Muscle layer of colon (tissue), 2 donors: Measurements from ENCODE around the gene ASIC2.

ENCODE experiments used
- H3K27ac ChIP-seq: one replicate; pipeline ENCODE4 v1.7.0; 2013; ENCODE audit warnings: low read depth, mild to moderate bottlenecking, low read length, moderate library complexity
- H3K27me3 ChIP-seq, 2 donors: one replicate each; pipeline ENCODE4 v1.7.0; 2013; ENCODE audit warnings: low read length in 2 of 2, mild to moderate bottlenecking in 2 of 2; ENCODE audit not compliant: insufficient read depth in 2 of 2, control insufficient read depth in 1 of 2
- H3K36me3 ChIP-seq: one replicate; pipeline ENCODE4 v1.7.0; 2013; ENCODE audit warnings: mild to moderate bottlenecking, low read length; ENCODE audit not compliant: insufficient read depth
- H3K4me1 ChIP-seq: one replicate; pipeline ENCODE4 v1.7.0; 2013; ENCODE audit warnings: mild to moderate bottlenecking, low read length; ENCODE audit not compliant: insufficient read depth
- H3K4me3 ChIP-seq, 2 donors: one replicate each; pipeline ENCODE4 v1.7.0; 2013; ENCODE audit warnings: low read length in 2 of 2, low read depth in 1 of 2, mild to moderate bottlenecking in 1 of 2, moderate library complexity in 1 of 2
- H3K9ac ChIP-seq: one replicate; pipeline ENCODE4 v1.7.0; 2013; ENCODE audit warnings: low read length
- H3K9me3 ChIP-seq: one replicate; pipeline ENCODE4 v1.7.0; 2013; ENCODE audit warnings: mild to moderate bottlenecking, low read length
- donor health status: abdominal sarcoma.
- donor health status: Adenocarcinoma of cecum.

Gene ASIC2

DNA sequence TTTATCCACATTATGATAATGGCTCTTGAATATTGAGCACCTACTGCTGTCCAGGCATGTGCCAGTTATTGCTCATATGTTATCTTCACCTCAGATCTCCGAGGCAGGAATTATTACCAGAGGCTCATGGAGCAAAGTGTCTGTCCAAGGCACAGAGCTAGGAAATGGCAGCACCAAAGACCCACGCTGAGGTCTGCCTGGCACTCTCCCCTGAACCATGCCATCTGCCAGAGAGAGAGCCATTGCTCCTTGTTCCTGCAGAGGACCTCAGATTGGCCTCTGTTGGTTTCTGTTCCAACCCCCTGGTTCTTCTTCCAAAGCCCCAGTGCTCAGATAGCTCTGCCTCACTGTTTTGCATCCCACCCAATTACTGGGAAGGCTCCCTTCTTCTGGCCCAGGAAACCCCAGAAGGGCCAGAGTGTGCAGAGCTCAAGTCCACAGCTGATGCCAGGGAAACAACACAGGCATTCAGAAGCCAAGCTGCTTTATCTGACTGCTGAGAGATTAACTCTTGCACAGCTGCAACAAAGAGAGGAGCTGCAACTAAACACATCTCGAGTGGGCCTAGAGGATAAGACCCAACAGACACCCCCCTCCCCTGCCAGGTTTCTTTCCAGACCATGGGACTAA is 5.9 kb downstream of the ASIC2 start:
- no peaks in the 10 kb centered on the region for H3K9me3 ChIP-seq
- no peaks in the 10 kb centered on the region for H3K36me3 ChIP-seq
- H3K4me3 ChIP-seq = no peak overlapping the region
- H3K27me3 ChIP-seq = peaks cover 15 to 16% of the 10 kb centered on the region in 2 donors
- H3K4me1 ChIP-seq = peaks cover 8% of the 10 kb centered on the region
- H3K27ac ChIP-seq = no peak overlapping the region
- H3K9ac ChIP-seq = no peak overlapping the region

DNA sequence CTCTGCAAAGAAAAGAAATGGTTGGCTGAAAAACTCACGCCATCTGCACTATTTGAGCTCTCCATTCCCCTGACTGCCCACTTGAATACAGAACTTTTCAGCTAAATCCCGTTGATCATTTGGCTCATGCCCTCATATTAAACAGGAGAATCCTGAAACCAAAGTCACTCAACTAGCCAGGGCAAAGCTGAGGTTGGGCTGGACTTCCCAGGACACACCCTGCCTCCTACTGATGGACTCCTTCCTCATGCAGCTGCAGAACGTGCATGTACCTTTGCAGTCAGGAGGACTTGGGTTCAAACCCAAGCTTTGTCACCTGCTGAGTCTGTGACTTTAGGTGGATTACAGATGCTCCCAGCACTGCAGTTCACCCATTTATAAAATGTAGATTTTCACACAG is 7.7 kb downstream of the ASIC2 start:
- Histone ChIP-seq H3K36me3 (no peaks in the 10 kb centered on the region), H3K27me3 (peaks cover 5 to 6% of the 10 kb centered on the region in 2 donors), H3K4me3 (no peak overlapping the region)

DNA sequence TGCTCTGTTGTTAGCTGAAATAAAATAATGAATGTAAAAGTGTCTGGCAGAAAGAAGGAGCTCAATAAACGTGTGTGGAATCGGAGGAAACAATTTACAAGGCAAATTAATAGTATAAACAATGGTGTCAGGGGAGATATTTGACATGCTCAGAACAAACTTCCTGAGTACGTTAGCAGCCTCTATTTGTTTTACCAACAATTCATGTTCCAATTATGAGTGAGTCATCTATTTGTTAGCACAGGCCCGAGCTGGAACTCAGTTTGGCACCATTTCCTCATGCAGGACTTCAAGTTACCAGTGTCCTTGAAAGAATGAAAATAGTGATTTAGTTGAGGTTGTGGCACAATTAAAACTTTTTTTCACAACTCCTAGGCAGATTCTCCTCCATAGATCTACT is 9.1 kb downstream of the ASIC2 start:
- no peaks in the 10 kb centered on the region for H3K36me3 ChIP-seq
- no peaks in the 10 kb centered on the region for H3K27me3 ChIP-seq
- H3K4me3 ChIP-seq = no peak overlapping the region
- no peak overlapping the region for H3K27ac ChIP-seq
- H3K4me1 ChIP-seq = peaks cover 8% of the 10 kb centered on the region
- no peaks in the 10 kb centered on the region for H3K9me3 ChIP-seq
- H3K9ac ChIP-seq = no peak overlapping the region

More for the DNA sequence above, 7.7 kb downstream of the ASIC2 start:
- Histone ChIP-seq H3K4me1 (peaks cover 8% of the 10 kb centered on the region), H3K9me3 (no peaks in the 10 kb centered on the region), H3K9ac (no peak overlapping the region), H3K27ac (no peak overlapping the region)

DNA sequence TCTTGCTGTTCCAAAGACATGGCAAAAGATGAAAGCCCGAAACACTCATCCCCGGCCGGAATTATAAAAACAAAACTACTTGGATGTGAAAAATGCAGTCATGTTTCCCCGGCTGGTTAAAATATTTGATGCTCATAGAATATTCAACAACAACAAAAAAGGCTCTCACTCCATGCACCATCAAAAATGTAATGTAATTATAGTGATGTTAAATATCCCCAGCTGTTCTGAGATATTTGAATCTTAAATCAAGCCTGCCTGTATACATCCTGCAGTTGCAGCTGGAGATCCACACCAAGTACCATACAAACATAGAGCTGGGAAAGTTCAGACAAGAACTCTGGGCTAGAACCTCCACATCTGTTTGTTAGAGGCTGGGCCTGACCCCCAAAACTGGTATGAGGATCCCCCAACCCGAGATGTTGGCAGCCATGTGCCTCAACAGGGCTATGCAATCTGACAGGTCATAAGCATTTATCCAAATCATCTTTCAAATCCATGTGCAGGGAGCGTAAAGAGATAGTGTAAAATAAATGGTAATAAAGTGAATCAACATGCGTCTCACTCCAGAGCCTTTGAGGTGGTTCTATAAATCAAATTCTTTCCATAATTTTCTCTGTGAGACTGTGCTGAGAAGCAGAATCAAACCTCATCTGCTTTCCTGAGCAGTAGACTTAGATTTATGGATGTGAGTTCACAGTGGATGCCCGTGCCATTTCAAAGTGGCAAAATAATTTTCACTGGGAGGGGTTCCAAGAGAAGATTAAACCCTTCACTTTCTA is 12.7 kb downstream of the ASIC2 start:
- no peaks in the 10 kb centered on the region for H3K9me3 ChIP-seq
- no peaks in the 10 kb centered on the region for H3K36me3 ChIP-seq
- H3K27me3 ChIP-seq = no peaks in the 10 kb centered on the region
- no peak overlapping the region for H3K27ac ChIP-seq
- peaks cover 8% of the 10 kb centered on the region for H3K4me1 ChIP-seq
- no peak overlapping the region for H3K9ac ChIP-seq
- H3K4me3 ChIP-seq = no peak overlapping the region

- Histone ChIP-seq H3K9me3 (no peaks in the 10 kb centered on the region), H3K4me1 (no peaks in the 10 kb centered on the region), H3K27me3 (no peaks in the 10 kb centered on the region), H3K9ac (no peak overlapping the region), H3K27ac (no peak overlapping the region), H3K36me3 (no peaks in the 10 kb centered on the region), H3K4me3 (no peak overlapping the region)
Measured at GRCh38 chr17:33277436-33278100, 15.5 kb downstream of the ASIC2 start.

- Histone ChIP-seq H3K27ac (no peak overlapping the region), H3K27me3 (no peaks in the 10 kb centered on the region), H3K9ac (no peak overlapping the region), H3K36me3 (no peaks in the 10 kb centered on the region), H3K9me3 (no peaks in the 10 kb centered on the region), H3K4me3 (no peak overlapping the region), H3K4me1 (no peaks in the 10 kb centered on the region)
Measured at GRCh38 chr17:33273743-33274410, 19.2 kb downstream of the ASIC2 start.

- Histone ChIP-seq H3K4me1 (no peaks in the 10 kb centered on the region), H3K9me3 (no peaks in the 10 kb centered on the region), H3K27me3 (no peaks in the 10 kb centered on the region)
Measured at GRCh38 chr17:33273271-33273670, 19.8 kb downstream of the ASIC2 start.

GRCh38 chr17:33272438-33272837 is 20.7 kb downstream of the ASIC2 start:
- H3K36me3 ChIP-seq = no peaks in the 10 kb centered on the region
- no peak overlapping the region for H3K27ac ChIP-seq
- no peaks in the 10 kb centered on the region for H3K27me3 ChIP-seq
- H3K9ac ChIP-seq = no peak overlapping the region
- no peak overlapping the region for H3K4me3 ChIP-seq
- H3K9me3 ChIP-seq = no peaks in the 10 kb centered on the region
- H3K4me1 ChIP-seq = no peaks in the 10 kb centered on the region

More at GRCh38 chr17:33273271-33273670, 19.8 kb downstream of the ASIC2 start:
- Histone ChIP-seq H3K36me3 (no peaks in the 10 kb centered on the region), H3K9ac (no peak overlapping the region), H3K4me3 (no peak overlapping the region), H3K27ac (no peak overlapping the region)

DNA sequence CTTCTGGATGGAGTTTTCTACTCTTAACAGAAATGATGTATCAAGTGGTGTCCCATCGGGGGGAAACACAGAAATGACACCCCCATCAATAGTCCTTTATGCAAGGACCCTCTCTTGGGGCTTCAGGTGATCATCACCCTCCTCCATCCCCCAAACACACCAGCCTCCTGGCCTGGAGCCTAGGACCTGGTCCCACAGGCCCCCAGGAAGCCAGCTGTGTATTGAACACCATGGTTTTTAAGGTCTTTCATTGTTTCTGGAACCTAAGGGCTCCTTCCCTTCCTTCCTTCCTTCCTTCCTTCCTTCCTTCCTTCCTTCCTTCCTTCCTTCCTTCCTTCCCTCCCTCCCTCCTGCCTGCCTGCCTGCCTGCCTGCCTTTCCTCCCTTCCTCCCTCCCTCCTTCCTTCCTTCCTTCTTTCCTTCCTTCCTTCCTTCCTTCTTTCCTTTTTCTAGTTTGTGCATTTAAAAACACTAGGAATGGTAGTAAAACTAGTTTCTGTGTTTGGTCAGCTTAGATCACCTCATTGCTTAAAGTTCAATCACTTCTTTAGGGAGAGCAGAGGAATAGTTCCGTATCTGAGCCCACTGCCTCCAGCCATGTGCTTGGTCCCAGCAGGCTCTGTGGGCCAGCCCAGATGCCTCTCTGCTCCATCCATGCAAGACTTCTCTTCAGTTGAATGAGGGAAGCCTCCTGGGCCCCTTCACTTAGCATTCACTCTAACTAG is 23.6 kb downstream of the ASIC2 start:
- Histone ChIP-seq H3K36me3 (no peaks in the 10 kb centered on the region), H3K4me3 (no peak overlapping the region), H3K9ac (no peak overlapping the region), H3K4me1 (no peaks in the 10 kb centered on the region), H3K9me3 (no peaks in the 10 kb centered on the region), H3K27ac (no peak overlapping the region), H3K27me3 (no peaks in the 10 kb centered on the region)

DNA sequence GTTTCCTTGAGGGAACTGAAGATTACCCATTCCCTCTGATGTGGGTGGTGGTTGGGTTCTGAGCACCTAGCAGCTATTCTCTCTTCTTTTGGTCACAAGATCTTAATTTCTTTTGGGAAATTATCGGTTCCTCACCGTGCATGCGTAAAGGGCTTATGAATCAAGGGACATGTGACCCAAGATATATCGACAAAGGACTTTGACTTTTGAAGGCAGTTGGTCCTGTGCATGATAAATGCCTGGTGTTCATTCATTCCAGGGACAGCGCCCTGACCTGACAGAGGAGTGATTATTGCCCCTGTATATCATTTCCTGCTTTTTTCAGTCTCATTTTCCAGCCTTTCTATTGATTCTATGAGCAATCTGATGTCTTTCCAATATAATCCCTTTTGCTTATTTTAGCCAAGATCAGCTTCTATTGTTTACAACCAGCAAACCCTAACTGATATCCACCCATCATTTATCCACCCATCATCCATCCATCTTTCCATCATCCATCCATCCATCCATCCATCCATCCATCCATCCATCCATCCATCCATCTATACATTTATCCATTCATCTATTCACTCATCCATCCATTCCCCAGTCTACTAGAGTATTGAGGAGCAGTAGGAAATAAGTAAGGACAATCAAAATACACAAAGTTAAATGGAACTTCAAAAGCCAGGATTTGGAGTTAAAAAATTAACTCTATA is 25.1 kb downstream of the ASIC2 start:
- Histone ChIP-seq H3K9ac (no peak overlapping the region), H3K36me3 (no peaks in the 10 kb centered on the region), H3K4me1 (no peaks in the 10 kb centered on the region), H3K4me3 (no peak overlapping the region), H3K27me3 (no peaks in the 10 kb centered on the region), H3K9me3 (no peaks in the 10 kb centered on the region), H3K27ac (no peak overlapping the region)
